HG02870 (cell line): ENCODE measurements around the gene ENAH.
"Not testable (repeated sequence)": the region's sequence is repeated elsewhere in the genome, so short reads cannot be mapped to it uniquely, and the experiment has no call there.

ENCODE experiments used
- ATAC-seq: cut with Tn5 transposase; IDR thresholded peaks from one replicate; pipeline ENCODE4 v1.9.1; 2021; ENCODE audit warnings: mild to moderate bottlenecking, moderate library complexity; ENCODE audit not compliant: unreplicated experiment

The ENAH gene

GRCh38 chr1:225476100-225476511 lies 176.8 kb downstream of the ENAH start:
- no peak for ATAC-seq

GRCh38 chr1:225474986-225475820 lies 177.7 kb downstream of the ENAH start:
- ATAC-seq: peak; percentile 55

GRCh38 chr1:225474439-225474985 lies 178.4 kb downstream of the ENAH start:
- ATAC-seq: no peak

- ATAC-seq: not testable (repeated sequence)
Measured at GRCh38 chr1:225473676-225474438, 179.1 kb downstream of the ENAH start.

- not testable (repeated sequence) for ATAC-seq
Measured at GRCh38 chr1:225473266-225473665, 179.7 kb downstream of the ENAH start.

- ATAC-seq: no peak
Measured at GRCh38 chr1:225471453-225472301, 181.2 kb downstream of the ENAH start.

GRCh38 chr1:225471109-225471452 lies 181.8 kb downstream of the ENAH start:
- ATAC-seq: no peak

- ATAC-seq: no peak
Measured at GRCh38 chr1:225470211-225471108, 182.5 kb downstream of the ENAH start.

- ATAC-seq: no peak
Measured at GRCh38 chr1:225469051-225469450, 183.9 kb downstream of the ENAH start.

GRCh38 chr1:225468270-225469020 lies 184.5 kb downstream of the ENAH start:
- no peak for ATAC-seq

GRCh38 chr1:225467193-225468020 lies 185.5 kb downstream of the ENAH start:
- ATAC-seq: peak; percentile 97

GRCh38 chr1:225466848-225467192 lies 186.1 kb downstream of the ENAH start:
- ATAC-seq: no peak

GRCh38 chr1:225465793-225466517 lies 187.0 kb downstream of the ENAH start:
- no peak for ATAC-seq

- no peak for ATAC-seq
Measured at GRCh38 chr1:225464851-225465792, 187.8 kb downstream of the ENAH start.

GRCh38 chr1:225462714-225463574 lies 190.0 kb downstream of the ENAH start:
- ATAC-seq: no peak

GRCh38 chr1:225462429-225462713 lies 190.6 kb downstream of the ENAH start:
- no peak for ATAC-seq
